Measurements from ENCODE around the gene HDAC4. TPM values are rescaled to one million over a fixed set of nuclear protein-coding genes. Genes with fewer than 3 reads are reported as not detected.

Gene HDAC4
- total RNA-seq, 1 donor from 2014 or later, result 11.8 TPM

GRCh38 chr2:239272626-239273025 lies 128.2 kb downstream of the HDAC4 start:
- H3K27me3 Mint-ChIP-seq (ENCODE audit: low read depth, unreplicated experiment), result no peaks in the 10 kb centered on the region
- no peak overlapping the region for H3K4me3 Mint-ChIP-seq (ENCODE audit: unreplicated experiment)
- H3K79me2 ChIP-seq (ENCODE audit: insufficient read depth, low read length), result peaks cover 25% of the 10 kb centered on the region
- DNase-seq (ENCODE audit: low read depth) (no peak), FAIRE-seq (no peak)
- H4K20me1 ChIP-seq (ENCODE audit: insufficient read depth, low read length), result peaks cover 10% of the 10 kb centered on the region
- H3K9me3 Mint-ChIP-seq (ENCODE audit: unreplicated experiment), result no peaks in the 10 kb centered on the region
- no peak overlapping the region for H3K27ac Mint-ChIP-seq (ENCODE audit: unreplicated experiment)
- TF ChIP-seq CTCF (IDR thresholded peaks at IDR 0.05; ENCODE audit: insufficient read depth, low read depth, low read length), result no peak
- TF ChIP-seq EZH2 (IDR thresholded peaks at IDR 0.05; ENCODE audit: insufficient read depth, low read length), result no peak
- H3K4me3 ChIP-seq (ENCODE audit: insufficient read depth, low read depth, low read length), result no peak overlapping the region
- no peaks in the 10 kb centered on the region for H3K36me3 ChIP-seq (ENCODE audit: insufficient read depth, low read length)
- H3K4me1 Mint-ChIP-seq (ENCODE audit: low read depth, unreplicated experiment), result peaks cover 28% of the 10 kb centered on the region
- H3K36me3 Mint-ChIP-seq (ENCODE audit: low read depth, unreplicated experiment), result no peaks in the 10 kb centered on the region
- H3K27ac ChIP-seq (ENCODE audit: low read depth, low read length), result no peak overlapping the region
- H3K27me3 ChIP-seq (ENCODE audit: insufficient read depth, low read length), result no peaks in the 10 kb centered on the region
- no peak overlapping the region for H2AFZ ChIP-seq (ENCODE audit: low read depth, low read length)
- peaks cover 5% of the 10 kb centered on the region for H3K9me3 ChIP-seq (ENCODE audit: insufficient read depth, low read depth, low read length)
- no peak overlapping the region for H3K4me2 ChIP-seq (ENCODE audit: low read length)
- no peak overlapping the region for H3K9ac ChIP-seq (ENCODE audit: low read length)
- H3K4me1 ChIP-seq (ENCODE audit: insufficient read depth, low read length), result peaks cover 30% of the 10 kb centered on the region

- H2AFZ ChIP-seq (ENCODE audit: low read depth, low read length), result no peak overlapping the region
- no peak overlapping the region for H3K4me3 ChIP-seq (ENCODE audit: insufficient read depth, low read depth, low read length)
- Mint-ChIP-seq H3K36me3 (ENCODE audit: low read depth, unreplicated experiment) (peaks cover 2% of the 10 kb centered on the region), H3K27me3 (ENCODE audit: low read depth, unreplicated experiment) (no peaks in the 10 kb centered on the region), H3K27ac (ENCODE audit: unreplicated experiment) (no peak overlapping the region), H3K9me3 (ENCODE audit: unreplicated experiment) (no peaks in the 10 kb centered on the region), H3K4me1 (ENCODE audit: low read depth, unreplicated experiment) (peaks cover 34% of the 10 kb centered on the region), H3K4me3 (ENCODE audit: unreplicated experiment) (no peak overlapping the region)
- TF ChIP-seq EZH2 (IDR thresholded peaks at IDR 0.05; ENCODE audit: insufficient read depth, low read length) (no peak), CTCF (IDR thresholded peaks at IDR 0.05; ENCODE audit: insufficient read depth, low read depth, low read length) (no peak)
- DNase-seq (ENCODE audit: low read depth), result no peak
- H4K20me1 ChIP-seq (ENCODE audit: insufficient read depth, low read length), result peaks cover 10% of the 10 kb centered on the region
- no peak overlapping the region for H3K4me2 ChIP-seq (ENCODE audit: low read length)
- no peaks in the 10 kb centered on the region for H3K36me3 ChIP-seq (ENCODE audit: insufficient read depth, low read length)
- no peaks in the 10 kb centered on the region for H3K27me3 ChIP-seq (ENCODE audit: insufficient read depth, low read length)
- no peak overlapping the region for H3K27ac ChIP-seq (ENCODE audit: low read depth, low read length)
- peaks cover 37% of the 10 kb centered on the region for H3K4me1 ChIP-seq (ENCODE audit: insufficient read depth, low read length)
- no peak overlapping the region for H3K9ac ChIP-seq (ENCODE audit: low read length)
- no peak for FAIRE-seq
- peaks cover 20% of the 10 kb centered on the region for H3K79me2 ChIP-seq (ENCODE audit: insufficient read depth, low read length)
- H3K9me3 ChIP-seq (ENCODE audit: insufficient read depth, low read depth, low read length), result peaks cover 5% of the 10 kb centered on the region
Observed at GRCh38 chr2:239271882-239272281, 128.9 kb downstream of the HDAC4 start.

- H3K79me2 ChIP-seq (ENCODE audit: insufficient read depth, low read length), result peaks cover 21% of the 10 kb centered on the region
- H3K9me3 ChIP-seq (ENCODE audit: insufficient read depth, low read depth, low read length), result peaks cover 5% of the 10 kb centered on the region
- H3K4me1 ChIP-seq (ENCODE audit: insufficient read depth, low read length), result peaks cover 40% of the 10 kb centered on the region
- H3K27ac ChIP-seq (ENCODE audit: low read depth, low read length), result no peak overlapping the region
- H3K4me1 Mint-ChIP-seq (ENCODE audit: low read depth, unreplicated experiment), result peaks cover 35% of the 10 kb centered on the region
- no peak overlapping the region for H3K9ac ChIP-seq (ENCODE audit: low read length)
- H2AFZ ChIP-seq (ENCODE audit: low read depth, low read length), result no peak overlapping the region
- no peaks in the 10 kb centered on the region for H3K9me3 Mint-ChIP-seq (ENCODE audit: unreplicated experiment)
- H3K36me3 ChIP-seq (ENCODE audit: insufficient read depth, low read length), result no peaks in the 10 kb centered on the region
- H3K27me3 ChIP-seq (ENCODE audit: insufficient read depth, low read length), result no peaks in the 10 kb centered on the region
- H3K4me3 Mint-ChIP-seq (ENCODE audit: unreplicated experiment), result no peak overlapping the region
- FAIRE-seq (no peak), DNase-seq (ENCODE audit: low read depth) (no peak)
- no peaks in the 10 kb centered on the region for H3K27me3 Mint-ChIP-seq (ENCODE audit: low read depth, unreplicated experiment)
- peaks cover 14% of the 10 kb centered on the region for H4K20me1 ChIP-seq (ENCODE audit: insufficient read depth, low read length)
- H3K4me2 ChIP-seq (ENCODE audit: low read length), result no peak overlapping the region
- no peak overlapping the region for H3K27ac Mint-ChIP-seq (ENCODE audit: unreplicated experiment)
- TF ChIP-seq CTCF (IDR thresholded peaks at IDR 0.05; ENCODE audit: insufficient read depth, low read depth, low read length) (no peak), EZH2 (IDR thresholded peaks at IDR 0.05; ENCODE audit: insufficient read depth, low read length) (no peak)
- no peak overlapping the region for H3K4me3 ChIP-seq (ENCODE audit: insufficient read depth, low read depth, low read length)
- H3K36me3 Mint-ChIP-seq (ENCODE audit: low read depth, unreplicated experiment), result peaks cover 2% of the 10 kb centered on the region
Observed at GRCh38 chr2:239271471-239271870, 129.3 kb downstream of the HDAC4 start.
